HG03064 (cell line): ENCODE results near the gene CDCA5.

Source experiments
- ATAC-seq: cut with Tn5 transposase; IDR thresholded peaks from one replicate; pipeline ENCODE4 v1.9.1; 2021; ENCODE audit warnings: low read depth; ENCODE audit not compliant: unreplicated experiment

Gene CDCA5

GRCh38 chr11:65078786-65079342, 5.0 kb downstream of the CDCA5 start:
- ATAC-seq: no peak

GRCh38 chr11:65078151-65078550, 5.7 kb downstream of the CDCA5 start:
- ATAC-seq: no peak

- ATAC-seq: no peak
Measured at GRCh38 chr11:65077451-65077850, 6.4 kb downstream of the CDCA5 start.

GRCh38 chr11:65072631-65072966, 11.2 kb downstream of the CDCA5 start:
- no peak for ATAC-seq

- no peak for ATAC-seq
Measured at GRCh38 chr11:65071907-65072630, 11.8 kb downstream of the CDCA5 start.

GRCh38 chr11:65069217-65069616, 14.6 kb downstream of the CDCA5 start:
- ATAC-seq: no peak

- ATAC-seq: no peak
Measured at GRCh38 chr11:65067446-65067845, 16.4 kb downstream of the CDCA5 start.

GRCh38 chr11:65066805-65067291, 17.0 kb downstream of the CDCA5 start:
- no peak for ATAC-seq

GRCh38 chr11:65066315-65066714, 17.5 kb downstream of the CDCA5 start:
- ATAC-seq: no peak

- no peak for ATAC-seq
Measured at GRCh38 chr11:65065851-65066250, 18.0 kb downstream of the CDCA5 start.

- ATAC-seq: no peak
Measured at GRCh38 chr11:65064847-65065240, 19.0 kb downstream of the CDCA5 start.

GRCh38 chr11:65063532-65063931, 20.3 kb downstream of the CDCA5 start:
- no peak for ATAC-seq

- ATAC-seq: no peak
Measured at GRCh38 chr11:65060913-65061408, 22.9 kb downstream of the CDCA5 start.

GRCh38 chr11:65059959-65060824, 23.6 kb downstream of the CDCA5 start:
- ATAC-seq: no peak

GRCh38 chr11:65059523-65059922, 24.3 kb downstream of the CDCA5 start:
- no peak for ATAC-seq

- no peak for ATAC-seq
Measured at GRCh38 chr11:65058419-65059054, 25.3 kb downstream of the CDCA5 start, which contains the start of gene NAALADL1. NAALADL1 (minus strand) TSS chr11:65058553; CDS start chr11:65058521, 32 bp downstream.

GRCh38 chr11:65058012-65058411, 25.8 kb downstream of the CDCA5 start:
- no peak for ATAC-seq

GRCh38 chr11:65057526-65057925, 26.3 kb downstream of the CDCA5 start:
- no peak for ATAC-seq

GRCh38 chr11:65056999-65057398, 26.8 kb downstream of the CDCA5 start:
- no peak for ATAC-seq

- no peak for ATAC-seq
Measured at GRCh38 chr11:65055538-65055937, 28.3 kb downstream of the CDCA5 start.
